Loucy (cell line): ENCODE results near the gene SLC29A4.

Source experiments
- H2AFZ ChIP-seq: fragments of 200-600 bp; sonication (generic); 2 replicates; pipeline ENCODE4 v1.6.0; 2016; ENCODE audit warnings: antibody characterized with exemption, mild to moderate bottlenecking, low read length, moderate library complexity
- H3F3A ChIP-seq: fragments of 200-600 bp; 2 replicates; pipeline ENCODE4 v1.6.0; 2016; ENCODE audit warnings: antibody characterized with exemption, low read depth, mild to moderate bottlenecking
- H3K27me3 ChIP-seq: fragments of 200-600 bp; sonication (generic); 2 replicates; pipeline ENCODE4 v1.6.1; 2014; ENCODE audit warnings: low read length, mild to moderate bottlenecking; ENCODE audit not compliant: insufficient read depth, poor library complexity, severe bottlenecking
- H3K36me3 ChIP-seq: fragments of 200-600 bp; sonication (generic); 2 replicates; pipeline ENCODE4 v1.6.1; 2016; ENCODE audit warnings: low read length; ENCODE audit not compliant: insufficient read depth
- H3K4me1 ChIP-seq: fragments of 200-600 bp; sonication (generic); 2 replicates; pipeline ENCODE4 v1.5.1; 2014; ENCODE audit warnings: low read length, mild to moderate bottlenecking; ENCODE audit not compliant: insufficient read depth, poor library complexity, severe bottlenecking
- H3K4me2 ChIP-seq: fragments of 200-600 bp; sonication (generic); 2 replicates; pipeline ENCODE4 v1.6.0; 2014; ENCODE audit warnings: antibody characterized with exemption, low read length, low read depth, mild to moderate bottlenecking; ENCODE audit not compliant: poor library complexity, severe bottlenecking
- H3K4me3 ChIP-seq: fragments of 200-600 bp; sonication (generic); 2 replicates; pipeline ENCODE4 v1.5.1; 2014; ENCODE audit warnings: low read length, mild to moderate bottlenecking, mixed read lengths; ENCODE audit not compliant: poor library complexity, severe bottlenecking
- H3K79me2 ChIP-seq: fragments of 200-600 bp; sonication (generic); 2 replicates; pipeline ENCODE4 v1.6.1; 2014; ENCODE audit warnings: low read length; ENCODE audit not compliant: insufficient read depth
- H3K9ac ChIP-seq: fragments of 200-600 bp; sonication (generic); 2 replicates; pipeline ENCODE4 v1.6.0; 2014; ENCODE audit warnings: mild to moderate bottlenecking, low read depth, low read length, moderate library complexity; ENCODE audit not compliant: poor library complexity, severe bottlenecking
- H3K9me2 ChIP-seq: fragments of 200-600 bp; sonication (generic); replicated peaks from 2 replicates; pipeline ENCODE4 v1.6.1; 2016; ENCODE audit warnings: low read depth, low read length, mixed read lengths
- H3K9me3 ChIP-seq: fragments of 200-600 bp; sonication (generic); 2 replicates; pipeline ENCODE4 v1.6.1; 2014; ENCODE audit warnings: mild to moderate bottlenecking, antibody characterized with exemption, low read length, low read depth; ENCODE audit not compliant: insufficient read depth
- H4K20me1 ChIP-seq: fragments of 200-600 bp; sonication (generic); 2 replicates; pipeline ENCODE4 v1.6.0; 2014; ENCODE audit warnings: antibody characterized with exemption, low read length, mild to moderate bottlenecking; ENCODE audit not compliant: insufficient read depth, poor library complexity, severe bottlenecking
- EZH2phosphoT487 ChIP-seq: fragments of 200-600 bp; IDR thresholded peaks from 2 replicates; pipeline ENCODE4 v1.6.1; 2018; ENCODE audit warnings: antibody characterized with exemption, mild to moderate bottlenecking, moderate library complexity, borderline replicate concordance
- TF ChIP-seq, protein P1 (sequence below): fragments of 200-600 bp; sonication (generic); conservative IDR thresholded peaks from 2 replicates; pipeline ENCODE4 v1.5.1; 2014; ENCODE audit warnings: mild to moderate bottlenecking, antibody characterized with exemption, low read length

SLC29A4 gene

DNA sequence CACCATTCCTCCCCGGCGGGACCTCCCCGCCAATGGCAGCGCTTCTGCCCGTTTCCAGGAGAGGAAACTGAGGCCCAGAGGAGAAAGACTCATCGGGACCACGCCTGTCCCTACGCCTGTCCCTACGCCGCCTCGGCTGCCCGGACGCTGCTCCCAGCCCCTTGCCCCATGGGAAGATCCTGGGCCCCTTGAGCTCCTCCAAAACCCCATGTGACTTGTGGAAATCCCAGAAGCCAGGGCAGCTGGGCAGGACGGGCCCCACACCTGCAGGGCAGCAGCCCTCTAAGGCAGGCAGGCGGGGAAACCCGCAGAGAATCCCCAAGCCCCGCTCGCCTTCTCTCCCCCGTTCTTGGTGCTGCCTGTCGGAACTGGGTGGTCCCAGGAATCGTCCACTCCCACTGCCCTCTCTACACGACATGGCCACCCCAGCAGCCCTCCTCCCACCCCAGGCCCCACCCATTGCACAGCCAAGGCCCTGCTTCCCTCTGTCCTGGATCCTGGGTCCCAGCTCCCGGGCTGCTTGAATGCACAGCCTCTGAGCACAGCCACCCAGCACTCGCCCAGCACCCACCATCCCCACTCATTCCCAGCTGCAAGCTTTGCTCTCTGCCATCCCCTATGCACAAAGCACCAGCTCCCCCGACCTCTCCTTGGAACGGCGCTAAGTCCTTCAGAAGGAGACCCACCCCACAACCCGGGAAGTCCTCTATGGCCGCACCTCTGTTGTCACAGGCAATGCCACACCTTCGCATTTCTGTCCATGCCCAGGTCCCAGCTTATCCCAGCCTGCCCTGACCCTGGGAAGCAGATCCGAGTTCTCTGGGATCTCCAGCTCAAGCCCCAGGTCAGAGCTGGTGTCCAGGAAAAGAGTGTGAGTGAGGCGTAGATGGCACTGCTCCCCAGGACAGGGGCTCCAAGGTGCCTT is 50.6 kb downstream of the SLC29A4 start:
- Histone ChIP-seq H3K36me3 (peaks cover 82% of the 10 kb centered on the region), H3K9me2 (no peaks in the 10 kb centered on the region), H3F3A (peaks cover 5% of the 10 kb centered on the region; the same call in 1 of the 2 replicates), H2AFZ (no peak overlapping the region), H3K9me3 (peaks cover 9% of the 10 kb centered on the region; the same call in 1 of the 2 replicates), H4K20me1 (peaks cover 45% of the 10 kb centered on the region), H3K4me1 (peaks cover 27% of the 10 kb centered on the region), H3K4me3 (no peak overlapping the region), H3K4me2 (no peak overlapping the region), H3K27me3 (no peaks in the 10 kb centered on the region), H3K79me2 (peaks cover 29% of the 10 kb centered on the region), H3K9ac (no peak overlapping the region)
- TF ChIP-seq EZH2phosphoT487 = no peak
- TF ChIP-seq, protein P1, sequence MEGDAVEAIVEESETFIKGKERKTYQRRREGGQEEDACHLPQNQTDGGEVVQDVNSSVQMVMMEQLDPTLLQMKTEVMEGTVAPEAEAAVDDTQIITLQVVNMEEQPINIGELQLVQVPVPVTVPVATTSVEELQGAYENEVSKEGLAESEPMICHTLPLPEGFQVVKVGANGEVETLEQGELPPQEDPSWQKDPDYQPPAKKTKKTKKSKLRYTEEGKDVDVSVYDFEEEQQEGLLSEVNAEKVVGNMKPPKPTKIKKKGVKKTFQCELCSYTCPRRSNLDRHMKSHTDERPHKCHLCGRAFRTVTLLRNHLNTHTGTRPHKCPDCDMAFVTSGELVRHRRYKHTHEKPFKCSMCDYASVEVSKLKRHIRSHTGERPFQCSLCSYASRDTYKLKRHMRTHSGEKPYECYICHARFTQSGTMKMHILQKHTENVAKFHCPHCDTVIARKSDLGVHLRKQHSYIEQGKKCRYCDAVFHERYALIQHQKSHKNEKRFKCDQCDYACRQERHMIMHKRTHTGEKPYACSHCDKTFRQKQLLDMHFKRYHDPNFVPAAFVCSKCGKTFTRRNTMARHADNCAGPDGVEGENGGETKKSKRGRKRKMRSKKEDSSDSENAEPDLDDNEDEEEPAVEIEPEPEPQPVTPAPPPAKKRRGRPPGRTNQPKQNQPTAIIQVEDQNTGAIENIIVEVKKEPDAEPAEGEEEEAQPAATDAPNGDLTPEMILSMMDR = no peak

DNA sequence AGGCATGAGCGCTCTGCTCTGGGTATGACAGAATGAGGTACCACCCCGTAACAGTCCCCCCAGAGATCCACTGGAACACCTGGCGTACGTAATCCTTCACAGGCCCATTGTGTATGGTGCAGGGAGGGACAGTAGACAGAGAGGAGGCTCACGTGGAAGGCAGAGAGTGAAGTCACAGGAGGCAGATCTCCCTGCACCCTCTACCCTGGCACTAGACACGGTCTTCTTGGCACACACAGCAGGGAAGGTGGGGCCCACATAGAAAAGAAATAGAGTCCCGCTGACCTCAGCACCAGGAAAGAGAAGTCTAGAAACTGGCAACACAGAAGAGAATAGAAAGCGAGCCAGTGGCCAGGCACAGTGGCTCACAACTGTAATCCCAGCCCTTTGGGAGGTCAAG is 51.9 kb downstream of the SLC29A4 start:
- H3K9me2 ChIP-seq = no peaks in the 10 kb centered on the region
- H3K4me3 ChIP-seq = no peak overlapping the region
- TF ChIP-seq EZH2phosphoT487 = no peak
- TF ChIP-seq, protein P1 = no peak
- H3K27me3 ChIP-seq = no peaks in the 10 kb centered on the region
- peaks cover 27% of the 10 kb centered on the region for H3K4me1 ChIP-seq
- peaks cover 28% of the 10 kb centered on the region for H3K79me2 ChIP-seq
- no peak overlapping the region for H3K9ac ChIP-seq
- H2AFZ ChIP-seq = no peak overlapping the region
- H3K4me2 ChIP-seq = no peak overlapping the region
- peaks cover 86% of the 10 kb centered on the region for H3K36me3 ChIP-seq
- peaks cover 5% of the 10 kb centered on the region; the same call in 1 of the 2 replicates for H3F3A ChIP-seq
- peaks cover 42% of the 10 kb centered on the region for H4K20me1 ChIP-seq
- H3K9me3 ChIP-seq = peaks cover 9% of the 10 kb centered on the region; the same call in 1 of the 2 replicates

DNA sequence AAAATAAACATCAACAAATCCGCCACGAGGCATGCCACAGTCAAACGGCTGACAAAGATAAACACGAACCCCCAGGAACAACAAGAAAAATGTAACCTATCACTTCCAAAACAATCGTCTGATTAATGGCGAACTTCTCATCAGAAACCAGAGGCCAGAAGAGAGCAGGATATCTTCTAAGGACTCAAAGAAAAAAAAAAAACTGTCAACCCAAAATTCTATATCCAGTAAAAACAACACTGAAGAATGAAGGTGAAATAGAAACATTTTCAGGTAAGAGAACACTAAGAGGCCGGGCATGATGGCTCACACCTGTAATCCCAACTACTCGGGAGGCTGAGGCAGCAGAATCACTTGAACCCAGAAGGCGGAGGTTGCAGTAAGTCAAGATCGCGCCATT is 54.3 kb downstream of the SLC29A4 start:
- TF ChIP-seq EZH2phosphoT487 = no peak
- TF ChIP-seq, protein P1 = no peak
- Histone ChIP-seq H3K79me2 (peaks cover 18% of the 10 kb centered on the region; the same call in 1 of the 2 replicates), H3K9me3 (peaks cover 9% of the 10 kb centered on the region; the same call in 1 of the 2 replicates), H3K9me2 (no peaks in the 10 kb centered on the region), H3F3A (peaks cover 2% of the 10 kb centered on the region; the same call in 1 of the 2 replicates), H4K20me1 (peaks cover 21% of the 10 kb centered on the region), H2AFZ (no peak overlapping the region), H3K9ac (no peak overlapping the region), H3K27me3 (no peaks in the 10 kb centered on the region), H3K4me3 (no peak overlapping the region), H3K4me1 (peaks cover 9% of the 10 kb centered on the region), H3K4me2 (no peak overlapping the region), H3K36me3 (peaks cover 87% of the 10 kb centered on the region)
